Thyroid gland (tissue), 4 donors: ENCODE results near the gene GLB1L3. TPM values are rescaled to one million over a fixed set of nuclear protein-coding genes. Genes with fewer than 3 reads are reported as not detected.
A peak's percentile ranks its signal among the peaks of the same experiment; 100 is the strongest.

Experiments used
- DNase-seq, 2 donors: peaks; one replicate each; pipeline ENCODE4 v3.0.0-alpha.2; 2019
- H3K27ac ChIP-seq, 3 donors: fragments of 200-600 bp; sonication (generic); 1 replicate in 2 of 3; 2 replicates in 1 of 3; pipeline ENCODE4 v1.5.1; 2016 to 2019; ENCODE audit warnings: mild to moderate bottlenecking in 1 of 3, moderate library complexity in 1 of 3
- H3K27me3 ChIP-seq: fragments of 200-600 bp; sonication (generic); one replicate; pipeline ENCODE4 v1.5.1; 2019
- H3K36me3 ChIP-seq, 2 donors: fragments of 200-600 bp; sonication (generic); one replicate each; pipeline ENCODE4 v1.5.1; 2016 to 2019
- H3K4me1 ChIP-seq, 2 donors: fragments of 200-600 bp; sonication (generic); one replicate each; pipeline ENCODE4 v1.5.1; 2017 to 2019
- H3K4me3 ChIP-seq, 3 donors: fragments of 200-600 bp; sonication (generic); replicated peaks in 1 of 3; 1 replicate in 2 of 3; 2 replicates in 1 of 3; pipeline ENCODE4 v1.5.1; 2016; ENCODE audit warnings: mild to moderate bottlenecking in 1 of 3
- H3K9me3 ChIP-seq: fragments of 200-600 bp; sonication (generic); one replicate; pipeline ENCODE4 v1.5.1; 2017
- CTCF ChIP-seq, 6 experiments: fragments of 200-600 bp in 3 of 6; fragments of 450-650 bp in 3 of 6; sonication (generic) in 3 of 6; IDR thresholded peaks; one replicate each; pipeline ENCODE4 v1.5.1; 2016 to 2019; ENCODE audit warnings: antibody characterized with exemption in 6 of 6, mild to moderate bottlenecking in 2 of 6, inconsistent platforms in 1 of 6, moderate library complexity in 1 of 6
- POLR2A ChIP-seq, 2 donors: fragments of 450-650 bp; IDR thresholded peaks; one replicate each; pipeline ENCODE4 v1.6.1; 2017; ENCODE audit warnings: antibody characterized with exemption in 2 of 2, mild to moderate bottlenecking in 2 of 2, moderate library complexity in 1 of 2
- WGBS, 2 donors: methylation state at CpG; one replicate each; pipeline ENCODE4 v1.1.5; 2017; 5-methylcytosine and 5-hydroxymethylcytosine counted together
- intact Hi-C: fragments of 100-400 bp; cut with DNase I; formaldehyde crosslinking; loops from one replicate; pipeline ENCODE4 v1.15.1; 2023
- total RNA-seq, 4 donors: library from RNA; depleted of rRNA; stranded (reverse); fragments of >200 nt; gene quantifications; one replicate each; pipeline ENCODE4 v1.2.3, GENCODE V29; 2016

The GLB1L3 gene
- total RNA-seq, result 1 to 10 TPM in 2 of 4 donors, under 1 TPM in 2; 0.63 to 2.0 (median 0.94) TPM

- Histone ChIP-seq H3K4me1 (peaks cover 9 to 22% of the 10 kb centered on the region in 2 donors), H3K36me3 (no peaks in the 10 kb centered on the region), H3K4me3 (peak within 1 kb of the TSS in 1 of 3 donors; percentile 34), H3K27me3 (peaks cover 16% of the 10 kb centered on the region), H3K27ac (no peak within 1 kb of the TSS), H3K9me3 (no peaks in the 10 kb centered on the region)
- DNase-seq, result peak; percentile 39 to 47
- WGBS, 2 donors, result 4 to 6% methylated on average over 47 to 48 of the region's 68 CpGs
- intact Hi-C loops, result no loop called here
- TF ChIP-seq CTCF (IDR thresholded peaks at IDR 0.05) (peak in 2 of 6 experiments; percentile 13 to 35), POLR2A (IDR thresholded peaks at IDR 0.05) (no peak)
Measured at GRCh38 chr11:134275534-134276395, at the start of gene GLB1L3. Gene GLB1L3 (plus strand): TSS chr11:134276379. CDS start chr11:134276741, 362 bp downstream.

GRCh38 chr11:134226806-134227325 lies 49.3 kb upstream of the GLB1L3 start:
- intact Hi-C loops, result loop anchor here (2.0 kb wide), 1 partner anchor 24 kb away; no protein-coding TSS in a partner anchor
- Histone ChIP-seq H3K27me3 (no peaks in the 10 kb centered on the region), H3K27ac (no peak overlapping the region), H3K4me3 (no peak overlapping the region), H3K4me1 (peaks cover 25 to 30% of the 10 kb centered on the region in 2 donors), H3K9me3 (no peaks in the 10 kb centered on the region), H3K36me3 (no peaks in the 10 kb centered on the region)
- DNase-seq, result no peak
- TF ChIP-seq POLR2A (IDR thresholded peaks at IDR 0.05) (no peak), CTCF (IDR thresholded peaks at IDR 0.05) (no peak)
- WGBS, 2 donors, result 90 to 93% methylated on average over 5 of the region's 5 CpGs

GRCh38 chr11:134228625-134229024 lies 47.6 kb upstream of the GLB1L3 start:
- Histone ChIP-seq H3K4me3 (no peak overlapping the region), H3K9me3 (no peaks in the 10 kb centered on the region), H3K27me3 (no peaks in the 10 kb centered on the region), H3K36me3 (no peaks in the 10 kb centered on the region), H3K4me1 (peaks cover 17 to 23% of the 10 kb centered on the region in 2 donors), H3K27ac (no peak overlapping the region)
- WGBS, 2 donors, result 89 to 94% methylated on average over 6 of the region's 6 CpGs
- no peak for TF ChIP-seq POLR2A (IDR thresholded peaks at IDR 0.05)
- TF ChIP-seq CTCF (IDR thresholded peaks at IDR 0.05), result no peak
- DNase-seq, result no peak
- intact Hi-C loops, result no loop called here

GRCh38 chr11:134229126-134229790 lies 46.9 kb upstream of the GLB1L3 start:
- no peak for DNase-seq
- no peak overlapping the region for H3K27ac ChIP-seq
- H3K27me3 ChIP-seq, result no peaks in the 10 kb centered on the region
- intact Hi-C loops, result no loop called here
- H3K9me3 ChIP-seq, result no peaks in the 10 kb centered on the region
- H3K36me3 ChIP-seq, result no peaks in the 10 kb centered on the region
- no peak overlapping the region for H3K4me3 ChIP-seq
- TF ChIP-seq CTCF (IDR thresholded peaks at IDR 0.05) (no peak), POLR2A (IDR thresholded peaks at IDR 0.05) (no peak)
- WGBS, 2 donors, result 86 to 90% methylated on average over 6 of the region's 6 CpGs
- peaks cover 17 to 23% of the 10 kb centered on the region in 2 donors for H3K4me1 ChIP-seq
